ENCODE data around the gene NIPAL3.
"Not testable (repeated sequence)": the region's sequence is repeated elsewhere in the genome, so short reads cannot be mapped to it uniquely, and the experiment has no call there.

DNA sequence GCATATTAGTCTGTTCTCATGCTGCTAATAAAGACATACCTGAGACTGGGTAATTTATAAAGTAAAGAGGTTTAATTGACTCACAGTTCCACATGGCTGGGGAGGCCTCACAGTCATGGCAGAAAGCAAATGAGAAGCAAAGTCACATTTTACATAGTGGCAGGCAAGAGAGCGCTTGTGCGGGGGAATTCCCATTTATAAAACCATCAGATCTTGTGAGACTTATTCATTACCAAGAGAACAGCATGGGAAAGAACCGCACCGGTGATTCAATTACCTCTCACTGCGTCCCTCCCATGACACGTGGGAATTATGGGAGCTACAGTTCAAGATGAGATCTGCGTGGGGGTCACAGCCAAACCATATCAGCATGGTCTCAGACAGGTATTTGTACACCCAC is 72.6 kb downstream of the NIPAL3 start:
- TF ChIP-seq, protein P1, sequence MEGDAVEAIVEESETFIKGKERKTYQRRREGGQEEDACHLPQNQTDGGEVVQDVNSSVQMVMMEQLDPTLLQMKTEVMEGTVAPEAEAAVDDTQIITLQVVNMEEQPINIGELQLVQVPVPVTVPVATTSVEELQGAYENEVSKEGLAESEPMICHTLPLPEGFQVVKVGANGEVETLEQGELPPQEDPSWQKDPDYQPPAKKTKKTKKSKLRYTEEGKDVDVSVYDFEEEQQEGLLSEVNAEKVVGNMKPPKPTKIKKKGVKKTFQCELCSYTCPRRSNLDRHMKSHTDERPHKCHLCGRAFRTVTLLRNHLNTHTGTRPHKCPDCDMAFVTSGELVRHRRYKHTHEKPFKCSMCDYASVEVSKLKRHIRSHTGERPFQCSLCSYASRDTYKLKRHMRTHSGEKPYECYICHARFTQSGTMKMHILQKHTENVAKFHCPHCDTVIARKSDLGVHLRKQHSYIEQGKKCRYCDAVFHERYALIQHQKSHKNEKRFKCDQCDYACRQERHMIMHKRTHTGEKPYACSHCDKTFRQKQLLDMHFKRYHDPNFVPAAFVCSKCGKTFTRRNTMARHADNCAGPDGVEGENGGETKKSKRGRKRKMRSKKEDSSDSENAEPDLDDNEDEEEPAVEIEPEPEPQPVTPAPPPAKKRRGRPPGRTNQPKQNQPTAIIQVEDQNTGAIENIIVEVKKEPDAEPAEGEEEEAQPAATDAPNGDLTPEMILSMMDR (conservative IDR thresholded peaks at IDR 0.05; ENCODE audit: low read length): not testable (repeated sequence)
- not testable (repeated sequence) for TF ChIP-seq EZH2phosphoT487 (IDR thresholded peaks at IDR 0.05; ENCODE audit: borderline replicate concordance, low read depth, low read length)
